Stomach (tissue), 4 donors: ENCODE results near the gene TDP1.

Experiments used
- CTCF ChIP-seq, 7 experiments: fragments of 450-650 bp in 4 of 7; fragments of 200-600 bp in 3 of 7; sonication (generic) in 3 of 7; IDR thresholded peaks; one replicate each; pipeline ENCODE4 v1.5.1; 2016 to 2019; ENCODE audit warnings: antibody characterized with exemption in 7 of 7, control low read depth in 2 of 7, mild to moderate bottlenecking in 1 of 7
- POLR2A ChIP-seq, 4 donors: fragments of 450-650 bp; IDR thresholded peaks; one replicate each; pipeline ENCODE4 v1.6.1; 2016; ENCODE audit warnings: antibody characterized with exemption in 4 of 4, control low read depth in 2 of 4, mild to moderate bottlenecking in 1 of 4, moderate library complexity in 1 of 4

DNA sequence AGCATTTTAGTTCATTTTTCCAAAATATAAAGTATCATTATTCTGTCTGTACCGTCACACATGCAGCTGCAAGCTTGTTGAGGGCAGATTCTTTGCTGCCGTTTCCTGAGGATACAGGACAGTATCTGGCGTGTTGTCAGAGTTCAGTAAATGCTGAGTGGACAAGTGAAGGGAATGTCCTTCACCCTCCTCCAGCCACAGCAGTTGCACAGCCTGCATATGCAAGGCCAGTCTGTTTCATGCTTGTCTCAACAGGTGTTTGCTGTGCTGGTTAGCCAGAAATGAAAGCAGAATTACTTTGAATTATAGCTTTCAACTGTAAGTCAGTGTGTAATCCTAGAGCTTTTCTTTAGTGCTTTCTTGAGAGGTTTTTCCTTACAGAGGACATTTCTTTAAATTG lies 36.5 kb downstream of the TDP1 start:
- TF ChIP-seq POLR2A (IDR thresholded peaks at IDR 0.05) = no peak
- no peak for TF ChIP-seq CTCF (IDR thresholded peaks at IDR 0.05)
